Measurements from ENCODE around the gene TMPRSS2.

TMPRSS2 gene

DNA sequence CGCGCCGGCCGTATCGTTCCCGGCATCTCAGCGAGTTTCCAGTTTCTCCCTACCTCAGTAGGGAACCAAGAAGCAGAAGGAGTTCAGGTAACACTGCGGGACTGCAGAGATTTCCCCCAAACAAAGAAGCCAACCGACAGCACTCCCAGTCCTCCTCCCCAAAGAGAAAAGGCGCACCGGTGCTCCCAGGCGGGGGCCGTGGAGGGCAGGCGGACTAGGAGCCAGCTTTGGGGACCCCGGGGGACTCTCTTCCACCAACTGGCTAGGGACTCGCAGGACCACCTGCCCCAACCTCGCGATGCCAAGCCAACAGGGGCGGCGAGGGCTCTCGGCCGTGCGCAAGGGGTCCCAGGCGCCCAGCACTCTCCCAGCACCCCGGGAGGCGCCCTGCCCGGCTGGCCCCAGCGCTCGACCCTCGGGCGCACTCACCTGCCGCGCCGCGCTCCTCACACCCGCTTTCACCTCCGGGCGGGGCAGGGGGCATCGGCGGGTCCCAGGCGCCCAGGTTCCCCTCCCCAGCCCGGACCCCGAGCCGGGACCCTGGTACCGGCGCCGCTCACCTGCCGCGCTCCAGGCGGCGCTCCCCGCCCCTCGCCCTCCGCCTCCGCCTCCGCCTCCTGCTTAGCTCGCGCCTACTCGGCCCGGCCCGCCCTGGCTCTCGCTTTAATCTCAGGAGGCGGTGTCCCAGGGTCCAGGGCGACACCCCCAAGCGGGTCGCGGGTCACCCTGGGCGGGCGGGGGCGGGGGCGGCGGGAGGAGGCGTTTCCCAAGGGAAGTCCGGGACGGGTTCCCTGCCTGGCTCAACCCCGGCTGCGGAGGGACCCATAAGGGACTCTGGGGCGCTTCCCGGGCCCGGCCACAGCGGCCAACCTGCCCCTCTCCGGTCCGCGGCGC, at the start of gene TMPRSS2:
TSS of gene TMPRSS2 (minus strand) at position 638 of the 894 bp plus-strand sequence. CDS start 10,025 bp downstream, outside the sequence.
- DNase-seq: no peak

DNA sequence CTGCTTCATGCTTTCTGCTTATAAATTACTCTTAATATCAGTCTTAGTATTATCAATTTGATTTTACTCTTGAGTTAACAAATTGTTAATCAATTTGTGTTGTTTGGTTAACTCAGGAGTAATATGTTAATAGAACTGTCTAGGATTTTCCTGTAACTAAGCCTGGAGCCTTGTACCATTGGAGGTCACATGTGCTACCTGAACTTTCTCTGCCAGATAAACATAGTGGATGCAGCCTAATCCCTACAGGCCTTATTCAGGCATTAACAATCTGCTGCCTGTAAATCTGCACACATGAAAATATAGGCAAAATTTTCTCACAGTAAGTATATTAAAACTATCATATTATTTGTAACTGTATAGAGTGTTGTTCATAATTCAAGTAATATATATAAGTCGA, 47.1 kb upstream of the TMPRSS2 start:
- no peak for DNase-seq

DNA sequence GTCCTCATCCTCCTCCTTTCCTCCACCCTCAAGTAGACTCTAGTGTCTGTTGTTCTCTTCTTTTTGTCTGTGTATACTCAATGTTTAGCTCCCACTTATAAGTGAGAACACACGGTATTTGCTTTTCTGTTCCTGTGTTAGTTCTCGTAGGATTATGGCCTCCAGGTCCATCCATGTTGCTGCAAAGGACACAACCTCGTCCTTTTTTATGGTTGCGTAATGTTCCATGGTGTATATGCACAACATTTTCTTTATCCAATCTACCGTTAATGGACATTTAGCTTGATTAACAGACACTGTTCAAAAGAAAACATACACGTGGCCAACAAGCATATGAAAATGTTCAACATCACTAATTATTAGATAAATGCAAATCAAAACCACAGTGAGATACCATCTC, 44.3 kb upstream of the TMPRSS2 start:
- DNase-seq: no peak

GRCh38 chr21:41548781-41549180, 40.8 kb upstream of the TMPRSS2 start:
- no peak for DNase-seq

- no peak for DNase-seq
Measured at GRCh38 chr21:41547111-41547510, 39.2 kb upstream of the TMPRSS2 start.

GRCh38 chr21:41545500-41546359, 37.8 kb upstream of the TMPRSS2 start:
- no peak for DNase-seq

- DNase-seq: no peak
Measured at GRCh38 chr21:41542727-41543126, 34.8 kb upstream of the TMPRSS2 start.

DNA sequence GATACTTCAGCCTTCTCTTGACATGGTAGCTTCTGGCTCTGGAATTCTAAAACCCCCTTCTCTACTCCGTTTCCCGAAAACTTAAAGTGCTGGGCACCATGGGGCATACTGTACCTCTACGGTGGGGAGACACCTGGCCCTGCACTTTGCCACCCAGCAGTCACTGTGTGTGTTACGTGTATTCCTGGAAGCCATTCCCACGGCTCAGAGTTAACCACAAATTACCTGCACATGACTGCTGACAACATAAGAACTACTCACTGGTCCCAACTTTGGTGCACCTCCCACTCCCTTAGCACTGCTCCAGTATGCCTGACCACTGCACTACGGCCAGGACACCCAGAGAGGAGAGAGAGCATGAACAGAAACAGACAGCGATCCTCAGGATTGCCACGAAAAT, 29.4 kb upstream of the TMPRSS2 start:
- DNase-seq: no peak

GRCh38 chr21:41536827-41537103, 28.8 kb upstream of the TMPRSS2 start:
- DNase-seq: no peak

GRCh38 chr21:41536076-41536826, 28.3 kb upstream of the TMPRSS2 start:
- DNase-seq: no peak

DNA sequence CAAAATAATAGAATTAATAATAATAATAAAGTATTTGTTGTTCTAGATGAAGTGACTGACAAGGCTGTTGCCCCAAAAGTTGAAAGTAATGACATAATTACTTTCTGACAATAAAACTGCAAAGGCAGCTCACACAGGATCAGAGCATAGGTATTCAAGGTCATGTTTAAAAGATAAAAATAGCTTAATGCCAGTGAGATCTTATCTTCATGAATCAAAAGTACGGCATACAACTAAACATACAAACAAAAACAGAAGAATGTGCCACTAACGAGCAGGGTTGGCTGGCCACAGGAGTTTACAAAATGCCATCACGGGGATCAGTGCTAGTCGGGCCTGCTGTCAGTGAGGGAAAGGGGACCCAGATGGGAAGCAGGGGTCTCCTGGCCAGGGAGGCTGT, 22.4 kb upstream of the TMPRSS2 start:
- DNase-seq: no peak

- no peak for DNase-seq
Measured at GRCh38 chr21:41529769-41530168, 21.8 kb upstream of the TMPRSS2 start.

DNA sequence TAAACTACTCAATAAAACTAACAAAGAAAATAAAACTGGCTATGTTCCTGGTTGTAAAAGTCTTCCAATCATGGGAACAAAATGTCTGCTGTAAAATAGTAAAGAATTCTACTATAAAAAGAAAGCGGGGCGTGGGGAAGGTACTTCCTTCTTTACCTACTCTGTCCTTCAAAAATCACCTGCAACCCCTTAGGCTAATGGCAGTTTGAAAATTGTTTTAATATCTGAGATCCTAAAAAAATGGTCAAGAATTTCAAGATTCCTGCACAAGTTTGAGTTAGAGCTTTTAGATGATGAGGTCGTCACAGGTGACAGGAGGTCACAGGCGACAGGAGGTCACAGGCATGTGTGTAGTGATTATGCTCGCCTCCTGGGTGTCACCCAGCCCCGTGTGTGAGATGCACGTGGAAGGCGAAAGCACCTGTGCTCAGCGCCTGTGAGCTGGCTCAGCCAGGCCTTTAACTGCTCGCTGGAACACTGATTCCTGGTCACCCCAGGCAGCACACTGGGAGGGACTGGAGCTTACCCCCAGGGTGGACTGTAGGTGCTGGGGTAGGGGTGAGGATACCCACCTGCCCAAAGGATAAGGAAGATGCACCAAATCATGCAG, 18.6 kb upstream of the TMPRSS2 start:
- DNase-seq: no peak

GRCh38 chr21:41523175-41523574, 15.2 kb upstream of the TMPRSS2 start:
- DNase-seq: no peak

- DNase-seq: no peak
Measured at GRCh38 chr21:41521489-41522027, 13.6 kb upstream of the TMPRSS2 start.

- no peak for DNase-seq
Measured at GRCh38 chr21:41520560-41521442, 12.8 kb upstream of the TMPRSS2 start.

DNA sequence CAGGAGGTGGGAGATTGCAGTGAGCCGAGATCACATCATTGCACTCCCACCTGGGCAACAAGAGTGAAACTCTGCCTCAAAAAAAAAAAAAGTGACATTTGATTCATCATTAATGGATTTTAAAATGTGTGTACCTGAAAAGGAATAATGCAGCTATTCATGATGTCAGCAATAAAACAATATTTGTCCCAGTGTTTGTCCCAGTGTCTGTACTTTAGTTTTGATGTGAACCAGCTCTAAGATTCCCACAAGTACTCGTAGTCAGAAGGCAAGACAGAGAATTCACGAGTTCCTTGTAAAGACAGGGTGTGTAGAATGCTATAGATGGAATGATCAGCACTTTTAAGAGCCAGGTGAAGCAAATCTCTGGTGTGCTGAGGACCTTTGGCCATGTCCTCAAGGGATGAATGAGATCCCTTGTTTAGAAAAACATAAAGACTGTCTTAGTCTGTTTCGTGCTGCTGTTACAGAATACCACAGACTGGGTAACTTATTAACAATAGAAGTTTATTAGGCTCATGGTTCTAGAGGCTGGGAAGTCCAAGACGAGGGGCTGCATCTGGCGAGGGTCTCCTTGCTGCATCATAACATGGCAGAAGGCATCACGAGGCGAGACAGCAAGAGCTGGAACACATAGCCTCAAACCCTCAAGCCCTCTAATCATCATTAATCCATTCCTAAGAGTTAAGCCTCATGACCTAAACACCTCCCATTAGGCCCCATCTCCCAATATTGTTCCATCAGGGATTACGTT, 12.0 kb upstream of the TMPRSS2 start:
- DNase-seq: no peak

DNA sequence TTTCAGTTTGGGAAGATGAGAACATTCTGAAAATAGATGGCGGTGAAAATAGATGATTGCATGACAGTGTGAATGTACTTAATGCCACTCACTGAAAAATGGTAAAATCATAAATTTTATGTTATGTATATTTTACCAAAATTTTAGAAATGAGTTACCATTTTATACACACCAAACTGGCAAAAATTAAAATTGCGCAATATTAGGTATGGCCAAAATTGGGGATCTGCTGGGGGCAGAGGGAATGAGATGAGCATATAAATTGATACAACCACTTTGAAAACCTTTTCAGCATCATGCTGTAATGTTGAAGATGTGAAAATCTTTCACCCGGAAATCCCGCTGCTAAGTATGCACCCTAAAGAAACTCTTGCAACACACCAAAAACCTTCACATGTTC, 10.8 kb upstream of the TMPRSS2 start:
- no peak for DNase-seq

- no peak for DNase-seq
Measured at GRCh38 chr21:41511858-41512257, 3.9 kb upstream of the TMPRSS2 start.

DNA sequence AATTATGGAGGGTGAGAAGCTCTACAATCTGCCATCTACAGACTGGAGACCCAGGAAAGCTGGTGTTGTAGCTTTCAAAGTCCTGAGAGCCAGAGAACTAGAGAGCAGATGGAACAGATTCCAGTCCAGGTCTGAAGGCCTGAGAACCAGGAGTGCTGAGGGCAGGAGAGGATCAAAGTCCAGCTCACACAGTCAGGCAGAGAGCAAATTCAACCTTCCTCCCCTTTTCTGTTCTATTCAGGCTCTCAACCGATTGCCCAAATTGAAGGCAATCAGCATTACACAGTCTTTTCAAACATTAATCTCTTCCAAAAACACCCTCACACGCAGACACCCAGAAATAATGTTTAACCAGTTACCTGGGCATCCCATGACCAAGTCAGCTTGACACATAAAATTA, 2.5 kb upstream of the TMPRSS2 start:
- no peak for DNase-seq

DNA sequence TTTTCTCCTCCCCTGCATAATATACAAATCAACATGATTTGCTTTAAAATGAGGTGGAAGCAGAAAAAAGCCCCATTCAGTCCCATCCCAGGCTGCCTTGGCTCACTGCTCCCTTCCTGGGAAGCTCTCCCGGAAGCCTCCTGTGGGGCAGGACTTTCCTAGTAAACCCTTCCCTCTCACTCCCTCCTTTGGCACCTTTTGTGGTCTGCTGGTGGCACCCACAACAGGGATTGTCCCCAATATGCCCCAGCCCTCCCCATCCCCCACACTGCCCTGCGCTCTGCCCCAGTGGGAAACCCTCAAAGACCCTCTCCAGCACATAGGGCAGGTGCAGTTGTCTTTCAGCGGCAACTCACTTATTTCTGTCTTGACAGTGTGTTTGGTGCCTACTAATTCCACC, 1.8 kb upstream of the TMPRSS2 start:
- no peak for DNase-seq
